ENCODE data around the gene SLC9C1. TPM values are rescaled to one million over a fixed set of nuclear protein-coding genes. Genes with fewer than 3 reads are reported as not detected.

SLC9C1 gene
- total RNA-seq, 1 donor from 2014 or later: not detected

DNA sequence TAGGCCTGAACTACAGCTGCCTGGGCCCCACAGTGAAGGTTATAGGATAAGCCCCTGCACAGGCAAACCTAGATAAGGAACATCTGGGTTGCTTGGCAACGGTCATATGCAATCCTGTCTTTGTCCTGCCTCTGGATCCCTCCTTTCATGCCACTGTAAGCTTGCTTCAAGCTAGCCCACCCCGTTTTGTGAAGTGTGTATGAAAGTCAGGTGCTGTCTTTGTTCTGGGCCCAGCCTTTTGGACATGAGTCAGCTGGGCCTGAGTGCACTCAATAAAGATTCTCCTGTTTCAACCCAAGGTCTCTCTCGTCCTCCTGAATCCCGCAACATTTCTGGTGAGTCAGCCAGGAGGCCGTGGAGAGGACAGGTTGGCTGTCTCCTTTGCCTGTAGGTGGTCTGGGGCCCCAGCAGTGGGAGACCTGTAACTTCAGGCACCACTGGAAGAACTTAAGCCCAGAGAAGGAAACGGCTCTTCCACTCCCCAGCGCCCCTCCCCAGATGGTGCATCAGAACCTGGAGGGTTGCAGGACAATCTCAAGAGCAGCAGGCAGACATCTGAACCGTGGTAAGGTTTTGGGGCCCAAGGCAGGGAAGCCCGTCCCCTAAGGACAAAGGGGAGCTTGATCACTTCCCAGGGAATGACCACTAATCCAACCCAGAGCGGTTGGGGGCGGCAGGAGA, 8.3 kb upstream of the SLC9C1 start:
- Mint-ChIP-seq H3K4me1 (ENCODE audit: low read depth, unreplicated experiment) (no peaks in the 10 kb centered on the region), H3K27me3 (ENCODE audit: unreplicated experiment) (no peaks in the 10 kb centered on the region), H3K36me3 (ENCODE audit: unreplicated experiment) (no peaks in the 10 kb centered on the region), H3K9me3 (ENCODE audit: unreplicated experiment) (no peaks in the 10 kb centered on the region), H3K4me3 (ENCODE audit: unreplicated experiment) (no peak overlapping the region), H3K27ac (ENCODE audit: unreplicated experiment) (no peak overlapping the region)
- DNase-seq: no peak
- TF ChIP-seq, protein P1, sequence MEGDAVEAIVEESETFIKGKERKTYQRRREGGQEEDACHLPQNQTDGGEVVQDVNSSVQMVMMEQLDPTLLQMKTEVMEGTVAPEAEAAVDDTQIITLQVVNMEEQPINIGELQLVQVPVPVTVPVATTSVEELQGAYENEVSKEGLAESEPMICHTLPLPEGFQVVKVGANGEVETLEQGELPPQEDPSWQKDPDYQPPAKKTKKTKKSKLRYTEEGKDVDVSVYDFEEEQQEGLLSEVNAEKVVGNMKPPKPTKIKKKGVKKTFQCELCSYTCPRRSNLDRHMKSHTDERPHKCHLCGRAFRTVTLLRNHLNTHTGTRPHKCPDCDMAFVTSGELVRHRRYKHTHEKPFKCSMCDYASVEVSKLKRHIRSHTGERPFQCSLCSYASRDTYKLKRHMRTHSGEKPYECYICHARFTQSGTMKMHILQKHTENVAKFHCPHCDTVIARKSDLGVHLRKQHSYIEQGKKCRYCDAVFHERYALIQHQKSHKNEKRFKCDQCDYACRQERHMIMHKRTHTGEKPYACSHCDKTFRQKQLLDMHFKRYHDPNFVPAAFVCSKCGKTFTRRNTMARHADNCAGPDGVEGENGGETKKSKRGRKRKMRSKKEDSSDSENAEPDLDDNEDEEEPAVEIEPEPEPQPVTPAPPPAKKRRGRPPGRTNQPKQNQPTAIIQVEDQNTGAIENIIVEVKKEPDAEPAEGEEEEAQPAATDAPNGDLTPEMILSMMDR (IDR thresholded peaks at IDR 0.05; ENCODE audit: partially characterized antibody, unreplicated experiment): no peak

DNA sequence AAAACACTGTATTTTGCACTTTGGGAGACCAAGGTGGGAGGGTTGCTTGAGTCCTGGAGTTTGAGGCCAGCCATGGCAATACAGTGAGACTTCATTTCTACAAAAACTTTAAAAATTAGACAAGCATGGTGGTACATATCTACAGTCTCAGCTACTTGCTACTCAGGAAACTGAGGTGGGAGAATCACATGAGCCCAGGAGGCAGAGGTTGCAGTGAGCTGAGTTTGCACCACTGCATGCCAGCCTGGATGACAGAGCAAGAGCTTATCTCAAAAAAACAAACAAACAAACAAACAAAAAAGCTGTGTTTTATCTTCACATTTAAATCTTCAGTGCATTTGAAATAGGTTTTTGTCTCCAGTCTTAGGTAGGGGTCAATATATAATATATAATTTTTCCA, 4.8 kb upstream of the SLC9C1 start:
- no peaks in the 10 kb centered on the region for H3K4me1 Mint-ChIP-seq (ENCODE audit: low read depth, unreplicated experiment)
- DNase-seq: no peak
- no peaks in the 10 kb centered on the region for H3K36me3 Mint-ChIP-seq (ENCODE audit: unreplicated experiment)
- peaks cover 2% of the 10 kb centered on the region for H3K27me3 Mint-ChIP-seq (ENCODE audit: unreplicated experiment)
- no peak overlapping the region for H3K4me3 Mint-ChIP-seq (ENCODE audit: unreplicated experiment)
- TF ChIP-seq, protein P1 (IDR thresholded peaks at IDR 0.05; ENCODE audit: partially characterized antibody, unreplicated experiment): no peak
- H3K27ac Mint-ChIP-seq (ENCODE audit: unreplicated experiment): no peak overlapping the region
- H3K9me3 Mint-ChIP-seq (ENCODE audit: unreplicated experiment): no peaks in the 10 kb centered on the region

DNA sequence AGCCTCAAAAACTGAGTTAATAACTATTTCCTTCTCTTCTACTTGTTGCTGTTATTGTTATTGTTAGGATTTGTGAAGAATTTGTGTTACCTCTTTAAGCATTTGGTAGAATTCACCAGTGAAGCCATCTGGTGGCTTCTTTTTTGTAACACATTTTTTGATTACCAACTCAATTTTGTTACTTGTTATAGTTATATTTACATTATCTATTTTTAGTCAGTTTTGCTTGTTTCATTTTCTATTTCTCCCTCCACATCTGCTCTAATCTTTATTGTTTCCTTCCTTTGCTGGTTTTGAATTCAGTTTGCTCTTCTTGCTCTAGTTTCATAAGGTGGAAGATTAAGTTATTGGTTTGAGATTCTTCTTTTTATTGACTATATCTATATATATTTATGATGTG, 3.7 kb upstream of the SLC9C1 start:
- Mint-ChIP-seq H3K4me1 (ENCODE audit: low read depth, unreplicated experiment) (no peaks in the 10 kb centered on the region), H3K36me3 (ENCODE audit: unreplicated experiment) (no peaks in the 10 kb centered on the region), H3K27ac (ENCODE audit: unreplicated experiment) (no peak overlapping the region), H3K9me3 (ENCODE audit: unreplicated experiment) (no peaks in the 10 kb centered on the region), H3K4me3 (ENCODE audit: unreplicated experiment) (no peak overlapping the region), H3K27me3 (ENCODE audit: unreplicated experiment) (peaks cover 2% of the 10 kb centered on the region)
- TF ChIP-seq, protein P1 (IDR thresholded peaks at IDR 0.05; ENCODE audit: partially characterized antibody, unreplicated experiment): no peak
- DNase-seq: no peak

DNA sequence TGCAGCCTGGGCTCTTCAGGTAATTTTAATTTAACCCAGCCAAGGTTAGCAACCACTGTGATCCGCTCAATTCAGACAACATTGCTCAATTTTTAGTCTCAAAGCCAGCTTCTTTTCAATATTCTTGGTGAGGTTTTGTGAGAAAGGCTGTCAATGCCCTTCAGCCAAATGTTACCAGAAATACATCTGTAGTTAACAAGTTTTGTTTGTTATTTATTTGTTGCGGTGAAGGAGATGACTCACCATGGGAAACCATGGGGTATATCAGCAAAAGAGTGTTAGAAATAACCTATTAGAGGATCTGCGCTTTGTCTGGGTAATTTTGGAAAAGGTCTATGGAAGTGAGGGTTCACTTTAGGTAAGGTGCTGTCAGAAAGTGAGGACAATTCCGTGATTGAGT, 5.0 kb downstream of the SLC9C1 start:
- Mint-ChIP-seq H3K36me3 (ENCODE audit: unreplicated experiment) (no peaks in the 10 kb centered on the region), H3K9me3 (ENCODE audit: unreplicated experiment) (no peaks in the 10 kb centered on the region), H3K4me3 (ENCODE audit: unreplicated experiment) (no peak overlapping the region), H3K27me3 (ENCODE audit: unreplicated experiment) (no peaks in the 10 kb centered on the region), H3K27ac (ENCODE audit: unreplicated experiment) (no peak overlapping the region), H3K4me1 (ENCODE audit: low read depth, unreplicated experiment) (no peaks in the 10 kb centered on the region)
- TF ChIP-seq, protein P1 (IDR thresholded peaks at IDR 0.05; ENCODE audit: partially characterized antibody, unreplicated experiment): no peak
- no peak for DNase-seq

DNA sequence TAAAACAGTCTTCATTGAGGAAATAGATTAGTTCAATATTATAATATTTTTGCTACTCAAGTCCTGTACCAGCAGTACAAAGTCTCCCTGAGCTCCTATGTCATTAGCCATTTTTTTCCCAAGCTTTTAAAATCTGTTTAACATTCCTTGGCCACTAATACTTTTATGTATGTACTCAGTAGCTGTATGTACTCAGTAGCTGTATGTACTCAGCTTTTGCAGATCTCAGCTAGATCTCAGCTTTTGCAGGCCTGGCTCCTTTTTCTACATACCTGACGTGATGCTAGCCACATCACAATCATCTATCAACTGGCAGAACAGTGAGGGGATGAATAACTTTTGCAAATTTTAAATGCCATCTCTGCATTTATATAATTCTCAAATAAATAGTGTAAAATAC, 13.8 kb downstream of the SLC9C1 start:
- Mint-ChIP-seq H3K27ac (ENCODE audit: unreplicated experiment) (no peak overlapping the region), H3K27me3 (ENCODE audit: unreplicated experiment) (no peaks in the 10 kb centered on the region), H3K4me1 (ENCODE audit: low read depth, unreplicated experiment) (no peaks in the 10 kb centered on the region), H3K9me3 (ENCODE audit: unreplicated experiment) (no peaks in the 10 kb centered on the region), H3K4me3 (ENCODE audit: unreplicated experiment) (no peak overlapping the region), H3K36me3 (ENCODE audit: unreplicated experiment) (no peaks in the 10 kb centered on the region)
- TF ChIP-seq, protein P1 (IDR thresholded peaks at IDR 0.05; ENCODE audit: partially characterized antibody, unreplicated experiment): no peak
- no peak for DNase-seq

All from glutamatergic neuron (in vitro differentiated cells).